ENCODE measurements around the gene TCEAL4.

DNA sequence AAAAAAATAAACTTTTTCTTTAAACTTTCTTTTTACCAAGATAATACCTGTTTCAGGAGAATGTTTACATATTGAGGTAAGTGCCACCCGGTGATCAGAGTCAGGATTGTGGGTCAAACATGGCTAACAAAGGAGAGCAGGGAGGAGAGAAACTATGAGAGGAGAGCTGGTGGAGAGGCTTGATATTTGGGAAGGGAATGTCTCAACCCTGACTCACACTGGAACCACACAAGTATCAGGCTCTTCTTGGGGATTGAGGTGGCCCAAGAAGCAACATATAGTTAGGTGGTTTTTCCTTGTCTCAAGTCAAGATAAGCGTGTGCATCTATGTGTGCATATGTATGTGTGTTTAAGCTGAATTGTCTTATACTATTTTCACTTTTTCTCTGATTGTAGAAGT is 50.1 kb downstream of the TCEAL4 start:
- TF ChIP-seq POLR2AphosphoS5 (IDR thresholded peaks at IDR 0.05; ENCODE audit: low read depth, low read length): no peak
- no peak for TF ChIP-seq POLR2A (IDR thresholded peaks at IDR 0.05; ENCODE audit: low read depth, low read length)

All from GM12892 (cell line).